OCI-LY3 (cell line): ENCODE measurements around the gene IHH.

Experiments
- H2AFZ ChIP-seq: fragments of 200-600, 300-600 bp; shearing (Covaris generic); 2 replicates; pipeline ENCODE4 v1.6.0; 2014; ENCODE audit warnings: antibody characterized with exemption, low read depth, low read length
- H3K27ac ChIP-seq: fragments of 200-600, 300-600 bp; sonication (generic); 2 replicates; pipeline ENCODE4 v1.5.1; 2014; ENCODE audit warnings: mild to moderate bottlenecking, low read length, moderate library complexity, mixed read lengths
- H3K27me3 ChIP-seq: fragments of 200-600, 300-600 bp; sonication (generic); 2 replicates; pipeline ENCODE4 v1.6.1; 2014; ENCODE audit warnings: low read depth, low read length, mixed read lengths
- H3K36me3 ChIP-seq: fragments of 200-600, 300-600 bp; sonication (generic); replicated peaks from 2 replicates; pipeline ENCODE3; 2014; ENCODE audit warnings: low read depth, low read length, mixed read lengths
- H3K4me1 ChIP-seq: fragments of 300-600, 200-600 bp; sonication (generic); 2 replicates; pipeline ENCODE4 v1.6.1; 2014; ENCODE audit warnings: low read length, mixed read lengths
- H3K4me2 ChIP-seq: fragments of 200-600, 300-600 bp; sonication (generic); 2 replicates; pipeline ENCODE4 v1.6.1; 2014; ENCODE audit warnings: low read length, mixed read lengths
- H3K4me3 ChIP-seq: fragments of 300-600, 200-600 bp; sonication (generic); 2 replicates; pipeline ENCODE4 v1.5.1; 2014; ENCODE audit warnings: antibody characterized with exemption, mild to moderate bottlenecking, low read length, moderate library complexity
- H3K79me2 ChIP-seq: fragments of 300-600, 200-600 bp; shearing (Covaris generic); 2 replicates; pipeline ENCODE4 v1.6.1; 2014; ENCODE audit warnings: mild to moderate bottlenecking, low read length, mixed read lengths
- H3K9ac ChIP-seq: fragments of 300-600, 200-600 bp; shearing (Covaris generic); 2 replicates; pipeline ENCODE4 v1.6.0; 2014; ENCODE audit warnings: mild to moderate bottlenecking, low read length, moderate library complexity
- H3K9me3 ChIP-seq: fragments of 200-600, 300-600 bp; shearing (Covaris generic); 2 replicates; pipeline ENCODE4 v1.6.1; 2014; ENCODE audit warnings: low read length, mixed read lengths; ENCODE audit not compliant: insufficient read depth
- H4K20me1 ChIP-seq: fragments of 200-600, 300-600 bp; sonication (generic); 2 replicates; pipeline ENCODE4 v1.6.1; 2016; ENCODE audit warnings: low read length, mixed read lengths; ENCODE audit not compliant: insufficient read depth
- EZH2phosphoT487 ChIP-seq: fragments of 200-600 bp; shearing (Covaris generic); IDR thresholded peaks from 2 replicates; pipeline ENCODE4 v1.6.1; 2018; ENCODE audit warnings: antibody characterized with exemption, mixed run types, low read depth
- TF ChIP-seq, protein P1 (sequence below): fragments of 200-600, 300-600 bp; sonication (generic); IDR thresholded peaks from 2 replicates; pipeline ENCODE4 v1.5.1; 2014; ENCODE audit warnings: antibody characterized with exemption, low read length, low read depth

The IHH gene

DNA sequence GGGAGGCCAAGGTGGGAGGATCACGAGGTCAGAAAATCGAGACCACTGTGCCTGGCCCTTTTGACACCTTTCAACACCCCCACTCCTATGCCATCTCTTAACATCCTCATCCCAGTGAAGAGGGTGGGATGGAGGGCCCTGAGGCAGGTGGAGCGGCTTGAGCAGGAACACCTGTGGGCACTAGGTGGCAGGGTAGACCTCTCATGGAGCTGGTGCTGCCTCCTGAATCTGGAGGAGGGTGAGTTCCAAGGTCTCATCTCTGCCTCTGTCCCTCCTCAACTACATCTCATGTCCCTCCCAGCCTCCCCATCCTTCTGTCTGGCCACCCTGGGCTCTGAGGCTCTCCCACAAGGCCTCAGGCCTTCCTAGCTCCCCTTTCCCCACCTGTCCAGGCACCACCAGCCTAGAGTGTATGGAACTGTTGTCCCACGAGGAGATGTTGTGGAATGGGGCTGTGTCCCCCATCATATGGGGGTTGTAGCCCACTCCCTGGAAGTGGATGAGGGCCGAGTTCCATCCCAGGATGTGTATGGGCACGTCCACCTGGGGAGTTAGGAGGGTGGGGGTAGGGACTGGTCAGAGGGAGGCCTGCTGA, 50.5 kb downstream of the IHH start:
- Histone ChIP-seq H3K9me3 (no peaks in the 10 kb centered on the region), H3K36me3 (no peaks in the 10 kb centered on the region), H3K4me3 (no peak overlapping the region), H2AFZ (peak overlapping the region; percentile 65; the same call in 1 of the 2 replicates), H3K27me3 (no peaks in the 10 kb centered on the region), H3K4me1 (peaks cover 13% of the 10 kb centered on the region), H3K27ac (no peak overlapping the region), H3K79me2 (no peaks in the 10 kb centered on the region), H4K20me1 (no peaks in the 10 kb centered on the region), H3K9ac (no peak overlapping the region), H3K4me2 (no peak overlapping the region)
- TF ChIP-seq, protein P1, sequence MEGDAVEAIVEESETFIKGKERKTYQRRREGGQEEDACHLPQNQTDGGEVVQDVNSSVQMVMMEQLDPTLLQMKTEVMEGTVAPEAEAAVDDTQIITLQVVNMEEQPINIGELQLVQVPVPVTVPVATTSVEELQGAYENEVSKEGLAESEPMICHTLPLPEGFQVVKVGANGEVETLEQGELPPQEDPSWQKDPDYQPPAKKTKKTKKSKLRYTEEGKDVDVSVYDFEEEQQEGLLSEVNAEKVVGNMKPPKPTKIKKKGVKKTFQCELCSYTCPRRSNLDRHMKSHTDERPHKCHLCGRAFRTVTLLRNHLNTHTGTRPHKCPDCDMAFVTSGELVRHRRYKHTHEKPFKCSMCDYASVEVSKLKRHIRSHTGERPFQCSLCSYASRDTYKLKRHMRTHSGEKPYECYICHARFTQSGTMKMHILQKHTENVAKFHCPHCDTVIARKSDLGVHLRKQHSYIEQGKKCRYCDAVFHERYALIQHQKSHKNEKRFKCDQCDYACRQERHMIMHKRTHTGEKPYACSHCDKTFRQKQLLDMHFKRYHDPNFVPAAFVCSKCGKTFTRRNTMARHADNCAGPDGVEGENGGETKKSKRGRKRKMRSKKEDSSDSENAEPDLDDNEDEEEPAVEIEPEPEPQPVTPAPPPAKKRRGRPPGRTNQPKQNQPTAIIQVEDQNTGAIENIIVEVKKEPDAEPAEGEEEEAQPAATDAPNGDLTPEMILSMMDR, result peak; percentile 56
- TF ChIP-seq EZH2phosphoT487, result no peak

DNA sequence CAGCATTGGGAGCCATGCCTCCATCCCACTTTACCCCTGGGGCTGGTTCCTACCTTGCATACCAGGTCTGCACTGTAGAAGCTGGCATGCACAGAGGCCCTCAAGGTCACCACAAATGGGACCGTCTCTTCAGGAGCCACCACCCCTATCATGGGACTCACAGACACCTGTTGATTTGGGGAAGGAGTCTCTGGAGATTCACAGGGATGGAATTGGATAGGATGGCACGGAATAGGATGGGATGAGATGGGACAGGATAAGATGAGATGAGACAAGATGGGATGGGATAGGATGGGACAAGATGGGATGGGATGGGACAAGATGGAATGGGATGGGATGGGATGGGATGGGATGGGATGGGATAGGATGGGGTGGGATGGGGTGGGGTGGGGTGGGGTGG, 51.4 kb downstream of the IHH start:
- Histone ChIP-seq H3K79me2 (no peaks in the 10 kb centered on the region), H3K9me3 (no peaks in the 10 kb centered on the region), H3K4me2 (no peak overlapping the region), H3K9ac (no peak overlapping the region), H3K36me3 (no peaks in the 10 kb centered on the region), H2AFZ (no peak overlapping the region), H3K4me3 (no peak overlapping the region), H3K27me3 (no peaks in the 10 kb centered on the region), H3K27ac (no peak overlapping the region), H3K4me1 (peaks cover 13% of the 10 kb centered on the region), H4K20me1 (no peaks in the 10 kb centered on the region)
- TF ChIP-seq, protein P1, result no peak
- TF ChIP-seq EZH2phosphoT487, result no peak
